Keratinocyte (primary cell): ENCODE results near the gene TTC21B.

Experiments
- EZH2 ChIP-seq: IDR thresholded peaks from one replicate; pipeline ENCODE4 v1.6.1; 2012; ENCODE audit warnings: inconsistent platforms, mild to moderate bottlenecking, low read length, moderate library complexity
- TF ChIP-seq, protein P1 (sequence below), 3 experiments: IDR thresholded peaks in 1 of 3; conservative IDR thresholded peaks in 1 of 3; optimal IDR thresholded peaks in 1 of 3; 2 replicates in 2 of 3; 3 replicates in 1 of 3; pipeline versions ENCODE3 to v1.5.1; 2011; ENCODE audit warnings: low read length in 3 of 3, mild to moderate bottlenecking in 3 of 3, moderate library complexity in 2 of 3, control low read depth in 1 of 3, inconsistent platforms in 1 of 3; ENCODE audit not compliant: insufficient read depth in 2 of 3; ENCODE audit errors: extremely low read depth in 1 of 3

DNA sequence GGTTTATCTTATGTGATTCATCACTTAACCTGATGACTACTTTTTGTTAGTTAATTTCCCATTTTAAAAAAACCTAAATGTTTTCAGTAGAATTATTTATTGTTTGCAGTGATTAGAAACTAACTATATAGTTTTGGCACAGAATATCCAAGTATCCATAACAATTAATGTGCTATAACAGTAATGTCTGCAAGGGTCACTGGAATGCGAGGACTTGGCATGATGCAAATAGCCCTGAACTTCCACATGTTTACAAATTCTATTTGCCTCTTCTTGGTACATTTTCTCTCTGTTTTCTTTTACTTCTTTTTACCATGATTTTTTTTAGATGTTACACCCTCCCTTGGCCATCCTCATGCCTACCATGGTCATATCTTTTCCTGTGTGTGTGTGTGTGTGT is 110.2 kb downstream of the TTC21B start:
- TF ChIP-seq, protein P1, sequence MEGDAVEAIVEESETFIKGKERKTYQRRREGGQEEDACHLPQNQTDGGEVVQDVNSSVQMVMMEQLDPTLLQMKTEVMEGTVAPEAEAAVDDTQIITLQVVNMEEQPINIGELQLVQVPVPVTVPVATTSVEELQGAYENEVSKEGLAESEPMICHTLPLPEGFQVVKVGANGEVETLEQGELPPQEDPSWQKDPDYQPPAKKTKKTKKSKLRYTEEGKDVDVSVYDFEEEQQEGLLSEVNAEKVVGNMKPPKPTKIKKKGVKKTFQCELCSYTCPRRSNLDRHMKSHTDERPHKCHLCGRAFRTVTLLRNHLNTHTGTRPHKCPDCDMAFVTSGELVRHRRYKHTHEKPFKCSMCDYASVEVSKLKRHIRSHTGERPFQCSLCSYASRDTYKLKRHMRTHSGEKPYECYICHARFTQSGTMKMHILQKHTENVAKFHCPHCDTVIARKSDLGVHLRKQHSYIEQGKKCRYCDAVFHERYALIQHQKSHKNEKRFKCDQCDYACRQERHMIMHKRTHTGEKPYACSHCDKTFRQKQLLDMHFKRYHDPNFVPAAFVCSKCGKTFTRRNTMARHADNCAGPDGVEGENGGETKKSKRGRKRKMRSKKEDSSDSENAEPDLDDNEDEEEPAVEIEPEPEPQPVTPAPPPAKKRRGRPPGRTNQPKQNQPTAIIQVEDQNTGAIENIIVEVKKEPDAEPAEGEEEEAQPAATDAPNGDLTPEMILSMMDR (optimal IDR thresholded peaks at IDR 0.05 in 1 of 3, IDR thresholded peaks at IDR 0.05 in 1 of 3, conservative IDR thresholded peaks at IDR 0.05 in 1 of 3; ENCODE audit: extremely low read depth in 1 of 3, insufficient read depth in 2 of 3, low read length in 3 of 3) = no peak
- no peak for TF ChIP-seq EZH2
